IMR-90 (cell line): ENCODE results near the gene SAGE1. TPM values are rescaled to one million over a fixed set of nuclear protein-coding genes. Genes with fewer than 3 reads are reported as not detected.
"Not testable (repeated sequence)": the region's sequence is repeated elsewhere in the genome, so short reads cannot be mapped to it uniquely, and the experiment has no call there.

Experiments
- ATAC-seq: fragments of 200-7000 bp; cut with Tn5 transposase; 2 replicates; pipeline ENCODE4 v1.9.1; 2020; ENCODE audit warnings: low read depth, mild to moderate bottlenecking, moderate library complexity
- BruUV-seq: library from RNA; stranded (reverse); fragments of 400-500 nt; replicated peaks from 2 replicates; lab custom pipeline; 2021; lab: Mats Ljungman, UMichigan
- CTCF ChIA-PET: fragments of 300-600 bp; formaldehyde crosslinking; extraction: SDS; loops from one replicate; lab custom pipeline; 2021; ENCODE audit warnings: antibody characterized with exemption; lab: Yijun Ruan, JAX
- POLR2A ChIA-PET: fragments of 300-600 bp; sonication (Branson Sonifier 250); formaldehyde crosslinking; loops from one replicate; lab custom pipeline; 2022; ENCODE audit warnings: antibody characterized with exemption; ENCODE audit not compliant: unreplicated experiment; lab: Charles Lee
- DNase-seq: peaks from one replicate; pipeline ENCODE4 v3.0.0; 2013
- H2AFZ ChIP-seq: replicated peaks from 2 replicates; pipeline ENCODE3; 2013; ENCODE audit warnings: low read length, mild to moderate bottlenecking; ENCODE audit not compliant: poor library complexity
- H2AK5ac ChIP-seq: 2 replicates; pipeline ENCODE4 v1.6.1; 2013; ENCODE audit warnings: low read depth, low read length, inconsistent platforms
- H2AK9ac ChIP-seq: replicated peaks from 2 replicates; pipeline ENCODE3; 2013; ENCODE audit warnings: mild to moderate bottlenecking, low read depth, low read length, moderate library complexity; ENCODE audit not compliant: poor library complexity
- H2BK120ac ChIP-seq: 2 replicates; pipeline ENCODE4 v1.6.1; 2013; ENCODE audit warnings: low read depth, low read length, inconsistent platforms
- H2BK15ac ChIP-seq: 3 replicates; pipeline ENCODE4 v1.6.1; 2013; ENCODE audit warnings: low read depth, low read length, inconsistent platforms
- H2BK20ac ChIP-seq: 2 replicates; pipeline ENCODE4 v1.6.1; 2013; ENCODE audit warnings: low read depth, mild to moderate bottlenecking, inconsistent platforms, low read length, moderate library complexity
- H2BK5ac ChIP-seq: 2 replicates; pipeline ENCODE4 v1.6.1; 2013; ENCODE audit warnings: mild to moderate bottlenecking, low read depth, low read length, inconsistent platforms; ENCODE audit not compliant: poor library complexity, severe bottlenecking
- H3K14ac ChIP-seq: replicated peaks from 2 replicates; pipeline ENCODE4 v1.6.1; 2013; ENCODE audit warnings: low read depth, low read length, inconsistent platforms
- H3K18ac ChIP-seq: 2 replicates; pipeline ENCODE4 v1.6.1; 2013; ENCODE audit warnings: low read depth, low read length, control low read depth
- H3K23ac ChIP-seq: 2 replicates; pipeline ENCODE4 v1.6.1; 2013; ENCODE audit warnings: low read depth, low read length, inconsistent platforms
- H3K27ac ChIP-seq: 2 replicates; pipeline ENCODE4 v1.5.1; 2013; ENCODE audit warnings: mild to moderate bottlenecking, control low read depth, low read length; ENCODE audit not compliant: insufficient read depth
- H3K27me3 ChIP-seq: 2 replicates; pipeline ENCODE4 v1.6.1; 2013; ENCODE audit warnings: low read length; ENCODE audit not compliant: control insufficient read depth, insufficient read depth
- H3K36me3 ChIP-seq: 2 replicates; pipeline ENCODE4 v1.6.1; 2013; ENCODE audit warnings: low read length, mixed read lengths; ENCODE audit not compliant: control insufficient read depth, insufficient read depth
- H3K4ac ChIP-seq: 2 replicates; pipeline ENCODE4 v1.6.1; 2013; ENCODE audit warnings: low read depth, low read length, inconsistent platforms
- H3K4me1 ChIP-seq: 2 replicates; pipeline ENCODE4 v1.6.1; 2013; ENCODE audit warnings: low read length, mixed read lengths; ENCODE audit not compliant: control insufficient read depth, insufficient read depth
- H3K4me2 ChIP-seq: 2 replicates; pipeline ENCODE4 v1.6.1; 2013; ENCODE audit warnings: low read depth, mild to moderate bottlenecking, control low read depth, low read length, moderate library complexity
- H3K4me3 ChIP-seq: 2 replicates; pipeline ENCODE4 v1.5.1; 2013; ENCODE audit warnings: low read depth, mild to moderate bottlenecking, control low read depth, low read length, moderate library complexity; ENCODE audit not compliant: insufficient read depth
- H3K56ac ChIP-seq: 2 replicates; pipeline ENCODE4 v1.6.1; 2013; ENCODE audit warnings: low read length, inconsistent platforms; ENCODE audit not compliant: insufficient read depth; ENCODE audit errors: extremely low read depth
- H3K79me1 ChIP-seq, 2 experiments: 2 replicates each; pipeline ENCODE4 v1.6.1; 2013; ENCODE audit warnings: low read length in 2 of 2, inconsistent platforms in 1 of 2, low read depth in 1 of 2
- H3K9ac ChIP-seq: 2 replicates; pipeline ENCODE4 v1.6.1; 2013; ENCODE audit warnings: low read depth, low read length, control low read depth
- H3K9me1 ChIP-seq: 2 replicates; pipeline ENCODE4 v1.6.1; 2013; ENCODE audit warnings: low read length, inconsistent platforms; ENCODE audit not compliant: insufficient read depth
- H3K9me3 ChIP-seq: 2 replicates; pipeline ENCODE4 v1.6.1; 2013; ENCODE audit warnings: low read length; ENCODE audit not compliant: control insufficient read depth, insufficient read depth
- H4K20me1 ChIP-seq: 2 replicates; pipeline ENCODE4 v1.6.1; 2013; ENCODE audit warnings: low read length, inconsistent platforms; ENCODE audit not compliant: insufficient read depth
- H4K5ac ChIP-seq: 2 replicates; pipeline ENCODE4 v1.6.1; 2013; ENCODE audit warnings: mild to moderate bottlenecking, low read depth, low read length, control low read depth
- H4K8ac ChIP-seq, 2 experiments: 2 replicates each; pipeline ENCODE4 v1.6.1; 2013; ENCODE audit warnings: low read depth in 2 of 2, low read length in 2 of 2, control low read depth in 1 of 2, inconsistent platforms in 1 of 2
- H4K91ac ChIP-seq: 2 replicates; pipeline ENCODE4 v1.6.1; 2013; ENCODE audit warnings: low read depth, low read length, inconsistent platforms; ENCODE audit not compliant: insufficient read depth
- WGBS, 2 experiments: methylation state at CpG; one replicate each; pipeline versions ENCODE4 v1.1.5 to v1.1.7; 2013; ENCODE audit warnings: missing lambda C conversion rate in 2 of 2; ENCODE audit not compliant: insufficient read length in 1 of 2; ENCODE audit errors: extremely low coverage in 2 of 2; 5-methylcytosine and 5-hydroxymethylcytosine counted together
- dilution Hi-C: fragments of 300-500 bp; cut with HindIII; formaldehyde crosslinking; loops from one replicate; pipeline ENCODE4 v1.14.3; 2018; ENCODE audit warnings: low sequenced_read_pairs; ENCODE audit not compliant: unreplicated experiment
- in situ Hi-C: fragments of 300-500 bp; cut with MboI; formaldehyde crosslinking; loops from 3 replicates; pipeline ENCODE4 v1.14.3; 2019; ENCODE audit warnings: low sequenced_read_pairs, inconsistent platforms, mixed read lengths
- intact Hi-C: fragments of 100-400 bp; cut with micrococcal nuclease; formaldehyde crosslinking; loops from 2 replicates; pipeline ENCODE4 v1.10.0; 2022
- polyA plus RNA-seq, 3 experiments: library from polyadenylated mRNA; depleted of rRNA; stranded (reverse); fragments of >200 nt; gene quantifications; 2 replicates each; pipeline ENCODE4 v1.2.3, GENCODE V29; 2012; ENCODE audit warnings: low replicate concordance in 1 of 3
- total RNA-seq: library from RNA; depleted of rRNA; stranded (reverse); fragments of >200 nt; gene quantifications from 2 replicates; pipeline ENCODE4 v1.2.3, GENCODE V29; 2012

SAGE1 gene
- total and polyA plus RNA-seq, 2 of the 4 experiments (the other 2 are of a cell fraction) = not detected

GRCh38 chrX:135854438-135854837 is 39.1 kb upstream of the SAGE1 start, which contains the start of gene CT45A8:
CT45A8 (minus strand) TSS chrX:135854538; CDS start chrX:135850783, 3,755 bp downstream.
- H2BK5ac ChIP-seq, H3K4me1 ChIP-seq, H3K56ac ChIP-seq, H2AFZ ChIP-seq, intact Hi-C loops, H3K9me3 ChIP-seq, H3K4me3 ChIP-seq, DNase-seq, H2AK5ac ChIP-seq, H3K9me1 ChIP-seq, H3K27me3 ChIP-seq, H2BK120ac ChIP-seq, H4K8ac ChIP-seq, H2BK15ac ChIP-seq, ATAC-seq, H3K23ac ChIP-seq, H2BK20ac ChIP-seq, H3K27ac ChIP-seq, BruUV-seq, dilution Hi-C loops, H4K5ac ChIP-seq, H4K20me1 ChIP-seq, H4K91ac ChIP-seq, H2AK9ac ChIP-seq, H3K4ac ChIP-seq, POLR2A ChIA-PET, H3K18ac ChIP-seq, in situ Hi-C loops, H3K14ac ChIP-seq, H3K4me2 ChIP-seq, H3K36me3 ChIP-seq, H3K79me1 ChIP-seq, CTCF ChIA-PET, H3K9ac ChIP-seq: not testable (repeated sequence)
- no CpG with 5 or more reads among the region's 17 CpGs for WGBS, 2 experiments

- H3K4me3 ChIP-seq, H2BK15ac ChIP-seq, H2AK5ac ChIP-seq, H3K27me3 ChIP-seq, H4K91ac ChIP-seq, H4K8ac ChIP-seq, H2AK9ac ChIP-seq, H2BK5ac ChIP-seq, H2BK120ac ChIP-seq, H4K5ac ChIP-seq, DNase-seq, H3K14ac ChIP-seq, H3K79me1 ChIP-seq, in situ Hi-C loops, H3K4me2 ChIP-seq, H2AFZ ChIP-seq, dilution Hi-C loops, H3K36me3 ChIP-seq, H3K4me1 ChIP-seq, BruUV-seq, intact Hi-C loops, H3K56ac ChIP-seq, H2BK20ac ChIP-seq, ATAC-seq, H3K23ac ChIP-seq, POLR2A ChIA-PET, H4K20me1 ChIP-seq, H3K4ac ChIP-seq, CTCF ChIA-PET, H3K9me1 ChIP-seq, H3K9me3 ChIP-seq, H3K18ac ChIP-seq, H3K27ac ChIP-seq, H3K9ac ChIP-seq: not testable (repeated sequence)
- no CpG with 5 or more reads among the region's 17 CpGs for WGBS, 2 experiments
These were observed 21.8 kb upstream of the SAGE1 start, which contains the start of gene CT45A9 for GRCh38 chrX:135871712-135872111. CT45A9 (minus strand) TSS chrX:135871812; CDS start chrX:135868061, 3,751 bp downstream.
